Measurements from ENCODE around the gene TOX2.
A peak's percentile ranks its signal among the peaks of the same experiment; 100 is the strongest.

The TOX2 gene

DNA sequence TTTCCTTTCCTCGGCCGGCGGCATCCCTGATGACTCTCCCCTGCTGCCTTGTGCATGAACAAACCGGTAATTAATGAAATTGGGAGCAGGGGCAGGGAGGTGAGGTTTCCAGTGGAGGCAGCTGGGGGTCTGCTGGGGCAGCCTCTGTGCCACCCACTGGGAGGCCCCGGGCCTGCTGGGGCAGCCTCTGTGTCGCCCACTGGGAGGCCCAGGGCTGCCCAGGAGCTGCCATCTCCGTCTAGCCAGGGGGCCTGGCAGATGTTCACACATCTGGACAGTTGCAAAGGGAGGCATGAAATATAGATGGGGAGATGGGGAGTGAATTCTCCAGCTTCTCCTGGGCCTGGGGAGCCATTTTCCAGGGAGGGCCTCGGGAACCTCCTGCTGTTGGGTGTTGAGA lies 33.8 kb downstream of the TOX2 start:
- H3K4me1 ChIP-seq (ENCODE audit: control insufficient read depth, insufficient read depth, low read length), result no peaks in the 10 kb centered on the region; the same call in 1 of the 2 replicates
- H3K9me3 ChIP-seq (ENCODE audit: control insufficient read depth, insufficient read depth, low read depth, low read length), result no peaks in the 10 kb centered on the region
- POLR2A ChIA-PET, result no interaction called here
- no peak overlapping the region for H3K4me3 ChIP-seq (ENCODE audit: low read depth, low read length)
- TF ChIP-seq ZIC2 (tag by site-specific recombination; IDR thresholded peaks at IDR 0.05), result peak; percentile 99
- TF ChIP-seq GLIS1 (tag by site-specific recombination; IDR thresholded peaks at IDR 0.05), result peak; percentile 90
- no peak for TF ChIP-seq SALL2 (tag by site-specific recombination; IDR thresholded peaks at IDR 0.05; ENCODE audit: borderline replicate concordance)
- no peak overlapping the region for H3K27ac ChIP-seq (ENCODE audit: extremely low read depth, low read depth, low read length)
- CTCF ChIA-PET, result interaction anchor here (0.6 to 0.7 kb wide), 2 partner anchors 9 to 107 kb away, joined by 3 to 5 read pairs; no protein-coding TSS in a partner anchor
- no peaks in the 10 kb centered on the region for H3K36me3 ChIP-seq (ENCODE audit: control insufficient read depth in 2 of 2, insufficient read depth in 1 of 2, low read length in 2 of 2)

DNA sequence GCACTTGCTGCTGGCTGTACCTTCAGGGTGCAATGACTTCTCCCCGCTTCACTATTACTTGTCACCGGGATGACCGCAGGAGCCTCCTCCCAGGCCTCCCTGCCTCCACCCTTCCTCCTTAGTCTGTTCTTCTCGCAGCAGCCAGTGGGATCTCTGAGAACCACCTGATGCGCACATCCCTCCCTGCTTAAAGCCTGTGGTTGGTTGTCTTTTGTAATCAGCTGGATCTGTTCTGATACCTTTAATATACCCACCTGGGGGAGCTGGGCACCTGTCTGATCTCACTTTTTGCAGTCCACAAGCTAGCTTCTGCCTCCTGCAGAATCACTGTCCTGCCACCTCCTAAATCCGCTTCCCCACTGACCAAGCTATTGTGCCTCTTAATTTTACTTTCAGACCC lies 34.6 kb downstream of the TOX2 start:
- ChIA-PET POLR2A (no interaction called here), CTCF (interaction anchor here (0.6 kb wide), 1 partner anchor 178 kb away, joined by 5 read pairs; no protein-coding TSS in a partner anchor)
- no peak for TF ChIP-seq GLIS1 (tag by site-specific recombination; IDR thresholded peaks at IDR 0.05)
- TF ChIP-seq, protein P1, sequence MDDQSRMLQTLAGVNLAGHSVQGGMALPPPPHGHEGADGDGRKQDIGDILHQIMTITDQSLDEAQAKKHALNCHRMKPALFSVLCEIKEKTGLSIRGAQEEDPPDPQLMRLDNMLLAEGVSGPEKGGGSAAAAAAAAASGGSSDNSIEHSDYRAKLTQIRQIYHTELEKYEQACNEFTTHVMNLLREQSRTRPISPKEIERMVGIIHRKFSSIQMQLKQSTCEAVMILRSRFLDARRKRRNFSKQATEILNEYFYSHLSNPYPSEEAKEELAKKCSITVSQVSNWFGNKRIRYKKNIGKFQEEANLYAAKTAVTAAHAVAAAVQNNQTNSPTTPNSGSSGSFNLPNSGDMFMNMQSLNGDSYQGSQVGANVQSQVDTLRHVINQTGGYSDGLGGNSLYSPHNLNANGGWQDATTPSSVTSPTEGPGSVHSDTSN (CRISPR knock-in tag; IDR thresholded peaks at IDR 0.05), result no peak

DNA sequence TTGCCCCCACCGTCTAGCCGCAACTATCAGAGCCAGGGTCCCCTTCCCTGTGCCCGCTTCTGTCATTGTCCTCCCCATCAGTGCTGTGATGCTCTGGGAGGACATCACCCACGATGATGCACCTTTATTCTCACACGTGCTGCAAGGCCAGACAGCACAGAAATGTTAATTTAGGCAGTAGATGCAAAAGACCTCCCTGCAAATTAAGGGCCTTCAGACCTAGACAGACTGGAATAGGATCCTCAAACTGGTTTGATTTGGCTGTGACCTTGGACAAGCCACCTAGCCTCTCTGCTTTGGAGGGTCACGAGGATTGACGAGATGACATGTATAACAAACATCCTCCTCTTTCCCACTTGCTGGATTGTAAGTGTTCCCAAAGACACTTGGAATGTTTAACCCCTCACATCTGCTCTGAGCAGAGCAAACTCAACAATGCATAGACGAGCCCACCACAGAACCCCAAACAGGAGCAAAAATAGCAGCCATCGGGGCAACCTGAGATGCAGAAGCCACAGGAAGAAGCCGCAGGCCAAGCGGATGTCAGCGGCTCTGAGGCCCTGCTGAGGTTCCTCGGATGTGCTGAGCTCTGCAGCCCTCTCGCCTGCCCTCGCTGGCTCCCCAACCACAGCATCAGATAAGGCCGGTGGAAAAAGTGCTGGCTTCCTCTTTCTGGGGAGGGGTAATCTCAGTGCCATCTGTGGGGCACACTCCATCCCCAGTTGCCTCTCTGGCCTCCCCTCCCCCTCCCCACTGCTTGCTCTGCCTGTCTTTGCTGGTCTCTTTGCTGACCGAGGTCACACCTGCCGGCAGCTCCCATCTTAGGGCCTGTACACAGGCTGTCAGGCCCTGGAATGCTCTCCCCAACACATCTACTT lies 35.3 kb downstream of the TOX2 start:
- Histone ChIP-seq H3K36me3 (ENCODE audit: control insufficient read depth in 2 of 2, insufficient read depth in 1 of 2, low read length in 2 of 2) (no peaks in the 10 kb centered on the region), H3K4me1 (ENCODE audit: control insufficient read depth, insufficient read depth, low read length) (peaks cover 2% of the 10 kb centered on the region; the same call in 1 of the 2 replicates), H3K4me3 (ENCODE audit: low read depth, low read length) (no peak overlapping the region), H3K9me3 (ENCODE audit: control insufficient read depth, insufficient read depth, low read depth, low read length) (no peaks in the 10 kb centered on the region), H3K27ac (ENCODE audit: extremely low read depth, low read depth, low read length) (no peak overlapping the region)
- TF ChIP-seq KLF7 (tag by site-specific recombination; IDR thresholded peaks at IDR 0.05; ENCODE audit: borderline replicate concordance), result no peak
- no peak for TF ChIP-seq ZNF530 (tag by site-specific recombination; IDR thresholded peaks at IDR 0.05; ENCODE audit: low read depth)
- TF ChIP-seq, protein P2, sequence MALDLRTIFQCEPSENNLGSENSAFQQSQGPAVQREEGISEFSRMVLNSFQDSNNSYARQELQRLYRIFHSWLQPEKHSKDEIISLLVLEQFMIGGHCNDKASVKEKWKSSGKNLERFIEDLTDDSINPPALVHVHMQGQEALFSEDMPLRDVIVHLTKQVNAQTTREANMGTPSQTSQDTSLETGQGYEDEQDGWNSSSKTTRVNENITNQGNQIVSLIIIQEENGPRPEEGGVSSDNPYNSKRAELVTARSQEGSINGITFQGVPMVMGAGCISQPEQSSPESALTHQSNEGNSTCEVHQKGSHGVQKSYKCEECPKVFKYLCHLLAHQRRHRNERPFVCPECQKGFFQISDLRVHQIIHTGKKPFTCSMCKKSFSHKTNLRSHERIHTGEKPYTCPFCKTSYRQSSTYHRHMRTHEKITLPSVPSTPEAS (tag by site-specific recombination; IDR thresholded peaks at IDR 0.05), result no peak
- no peak for TF ChIP-seq ZNF416 (tag by site-specific recombination; IDR thresholded peaks at IDR 0.05)
- no peak for TF ChIP-seq ZNF23 (tag by site-specific recombination; IDR thresholded peaks at IDR 0.05; ENCODE audit: borderline replicate concordance)
- no peak for TF ChIP-seq ZSCAN30 (tag by site-specific recombination; IDR thresholded peaks at IDR 0.05)
- TF ChIP-seq ZNF354C (tag by site-specific recombination; IDR thresholded peaks at IDR 0.05; ENCODE audit: borderline replicate concordance, low read depth), result no peak
- TF ChIP-seq YY2 (tag by site-specific recombination; IDR thresholded peaks at IDR 0.05), result no peak
- no peak for TF ChIP-seq SCRT2 (tag by site-specific recombination; IDR thresholded peaks at IDR 0.05)
- no peak for TF ChIP-seq YY1 (tag by site-specific recombination; IDR thresholded peaks at IDR 0.05)
- TF ChIP-seq ZNF274 (IDR thresholded peaks at IDR 0.05; ENCODE audit: low read length), result no peak
- TF ChIP-seq ZNF274 (tag by site-specific recombination; IDR thresholded peaks at IDR 0.05; ENCODE audit: borderline replicate concordance), result no peak
- no peak for TF ChIP-seq ZNF302 (tag by site-specific recombination; IDR thresholded peaks at IDR 0.05; ENCODE audit: low read depth)
- no peak for TF ChIP-seq ZNF777 (tag by site-specific recombination; IDR thresholded peaks at IDR 0.05; ENCODE audit: borderline replicate concordance)
- TF ChIP-seq ZNF629 (tag by site-specific recombination; IDR thresholded peaks at IDR 0.05), result no peak
- TF ChIP-seq ZNF571 (tag by site-specific recombination; IDR thresholded peaks at IDR 0.05), result no peak
- no peak for TF ChIP-seq KLF10 (tag by site-specific recombination; IDR thresholded peaks at IDR 0.05)
- no peak for TF ChIP-seq ZNF548 (tag by site-specific recombination; IDR thresholded peaks at IDR 0.05)
- TF ChIP-seq, protein P3, sequence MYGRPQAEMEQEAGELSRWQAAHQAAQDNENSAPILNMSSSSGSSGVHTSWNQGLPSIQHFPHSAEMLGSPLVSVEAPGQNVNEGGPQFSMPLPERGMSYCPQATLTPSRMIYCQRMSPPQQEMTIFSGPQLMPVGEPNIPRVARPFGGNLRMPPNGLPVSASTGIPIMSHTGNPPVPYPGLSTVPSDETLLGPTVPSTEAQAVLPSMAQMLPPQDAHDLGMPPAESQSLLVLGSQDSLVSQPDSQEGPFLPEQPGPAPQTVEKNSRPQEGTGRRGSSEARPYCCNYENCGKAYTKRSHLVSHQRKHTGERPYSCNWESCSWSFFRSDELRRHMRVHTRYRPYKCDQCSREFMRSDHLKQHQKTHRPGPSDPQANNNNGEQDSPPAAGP (tag by site-specific recombination; IDR thresholded peaks at IDR 0.05), result no peak
- CTCF ChIA-PET, result interaction anchor here (0.6 kb wide), 1 partner anchor 179 kb away, joined by 5 read pairs; no protein-coding TSS in a partner anchor
- POLR2A ChIA-PET, result interaction anchor here (0.5 kb wide), 1 partner anchor 823 kb away, joined by 3 read pairs; no protein-coding TSS in a partner anchor

More for the DNA sequence above, 34.6 kb downstream of the TOX2 start:
- no peaks in the 10 kb centered on the region for H3K4me1 ChIP-seq (ENCODE audit: control insufficient read depth, insufficient read depth, low read length)
- no peak overlapping the region for H3K4me3 ChIP-seq (ENCODE audit: low read depth, low read length)
- H3K9me3 ChIP-seq (ENCODE audit: control insufficient read depth, insufficient read depth, low read depth, low read length), result no peaks in the 10 kb centered on the region
- no peak overlapping the region for H3K27ac ChIP-seq (ENCODE audit: extremely low read depth, low read depth, low read length)
- no peaks in the 10 kb centered on the region for H3K36me3 ChIP-seq (ENCODE audit: control insufficient read depth in 2 of 2, insufficient read depth in 1 of 2, low read length in 2 of 2)

Data from HEK293 (cell line).